ENCODE data around the gene COX10.

DNA sequence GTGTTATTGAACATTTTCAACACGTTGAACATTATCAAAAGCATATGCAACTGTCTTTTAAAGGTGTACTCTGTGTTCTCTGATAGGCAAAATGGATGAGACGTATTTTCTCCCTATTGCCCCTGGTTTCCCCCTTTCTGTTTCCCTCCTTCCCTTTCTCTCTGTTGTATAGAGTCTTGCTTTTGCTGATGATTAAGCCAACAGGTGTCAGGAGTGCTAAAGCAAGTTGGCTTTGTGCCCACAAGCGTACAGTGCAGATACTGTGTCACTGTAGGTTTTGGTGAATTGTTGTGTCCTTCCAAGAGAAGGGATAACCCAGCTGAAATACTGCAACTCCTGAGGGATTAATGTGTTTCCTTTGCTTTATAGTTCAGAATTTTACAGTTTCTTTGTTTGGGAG is 74.4 kb downstream of the COX10 start:
- TF ChIP-seq CTCF (IDR thresholded peaks at IDR 0.05): no peak
- no peak for TF ChIP-seq POLR2A (IDR thresholded peaks at IDR 0.05)

All from esophagus squamous epithelium (tissue), 4 donors.